NT2/D1 (cell line): ENCODE data around the gene ELN.

Source experiments
- YY1 ChIP-seq: IDR thresholded peaks from 2 replicates; pipeline ENCODE4 v1.6.1; 2011; ENCODE audit not compliant: insufficient read length, insufficient read depth
- ZNF274 ChIP-seq: IDR thresholded peaks from 2 replicates; pipeline ENCODE4 v1.6.1; 2011; ENCODE audit warnings: mild to moderate bottlenecking, low read depth, low read length

GRCh38 chr7:73987298-73987697, 40.7 kb upstream of the ELN start:
- TF ChIP-seq YY1 (no peak), ZNF274 (no peak)
